WTC11 (cell line): ENCODE results near the gene EYS. TPM values are rescaled to one million over a fixed set of nuclear protein-coding genes. Genes with fewer than 3 reads are reported as not detected.

ENCODE experiments used
- ATAC-seq: fragments of 200-7000 bp; cut with Tn5 transposase; 2 replicates; pipeline ENCODE4 v1.10.0; 2021; ENCODE audit warnings: mild to moderate bottlenecking, moderate library complexity
- CTCF ChIA-PET: fragments of 300-600 bp; sonication (Branson Sonifier 250); formaldehyde crosslinking; loops from one replicate; lab custom pipeline; 2021; ENCODE audit warnings: antibody characterized with exemption; lab: Charles Lee
- POLR2A ChIA-PET: fragments of 350-600 bp; sonication (Branson Sonifier 250); formaldehyde crosslinking; loops from one replicate; lab custom pipeline; 2021; ENCODE audit warnings: antibody characterized with exemption; lab: Charles Lee
- DNase-seq: peaks from one replicate; pipeline ENCODE4 v3.0.0; 2021; ENCODE audit warnings: low spot score
- H3K27ac Mint-ChIP-seq: 2 replicates; pipeline ENCODE4 v1.8.0; 2021; ENCODE audit warnings: mixed read lengths
- H3K27me3 Mint-ChIP-seq: 2 replicates; pipeline ENCODE4 v1.8.0; 2021; ENCODE audit warnings: low read depth, mild to moderate bottlenecking, moderate library complexity, mixed read lengths
- H3K36me3 Mint-ChIP-seq: 2 replicates; pipeline ENCODE4 v1.8.0; 2021; ENCODE audit warnings: mixed read lengths
- H3K4me1 Mint-ChIP-seq: 2 replicates; pipeline ENCODE4 v1.8.0; 2022; ENCODE audit warnings: mixed read lengths
- H3K4me3 Mint-ChIP-seq: 2 replicates; pipeline ENCODE4 v1.8.0; 2021; ENCODE audit warnings: mild to moderate bottlenecking, moderate library complexity, mixed read lengths
- H3K9me3 Mint-ChIP-seq: 2 replicates; pipeline ENCODE4 v1.8.0; 2021; ENCODE audit warnings: mixed read lengths
- CBFB ChIP-seq: sonication (generic); formaldehyde crosslinking; IDR thresholded peaks from 2 replicates; pipeline ENCODE4 v1.8.1; 2022; ENCODE audit warnings: mild to moderate bottlenecking, low read depth, missing genetic modification reagents
- ELF4 ChIP-seq: sonication (generic); formaldehyde crosslinking; IDR thresholded peaks from 2 replicates; pipeline ENCODE4 v1.8.1; 2022; ENCODE audit warnings: low read depth, mild to moderate bottlenecking, moderate library complexity, missing genetic modification reagents
- HMGA2 ChIP-seq: fragments of 250-450 bp; sonication (Bioruptor Pico); IDR thresholded peaks from 2 replicates; pipeline ENCODE4 v1.4.0; 2021; ENCODE audit warnings: mild to moderate bottlenecking, moderate library complexity
- MXD4 ChIP-seq: fragments of 250-450 bp; sonication (Bioruptor Pico); IDR thresholded peaks from 2 replicates; pipeline ENCODE4 v1.8.0; 2021; ENCODE audit warnings: mild to moderate bottlenecking, moderate library complexity, borderline replicate concordance
- NFYB ChIP-seq: sonication (generic); formaldehyde crosslinking; conservative IDR thresholded peaks from 2 replicates; pipeline ENCODE4 v1.8.0; 2022; ENCODE audit warnings: low read depth, missing genetic modification reagents
- NR1H2 ChIP-seq: sonication (generic); formaldehyde crosslinking; IDR thresholded peaks from 2 replicates; pipeline ENCODE4 v1.9.0; 2021; ENCODE audit warnings: mild to moderate bottlenecking, moderate library complexity, missing genetic modification reagents
- SP1 ChIP-seq: sonication (generic); formaldehyde crosslinking; conservative IDR thresholded peaks from 2 replicates; pipeline ENCODE4 v1.8.1; 2022; ENCODE audit warnings: missing genetic modification reagents
- ZNF232 ChIP-seq: sonication (generic); formaldehyde crosslinking; IDR thresholded peaks from 2 replicates; pipeline ENCODE4 v1.8.0; 2022; ENCODE audit warnings: mild to moderate bottlenecking, missing genetic modification reagents
- ZNF317 ChIP-seq: sonication (generic); formaldehyde crosslinking; IDR thresholded peaks from 2 replicates; pipeline ENCODE4 v1.8.1; 2023; ENCODE audit warnings: low read depth, mild to moderate bottlenecking, moderate library complexity, missing genetic modification reagents, borderline replicate concordance
- total RNA-seq: library from RNA; stranded (reverse); gene quantifications from 3 replicates; pipeline ENCODE4 v1.2.3, GENCODE V29; 2021
- TF ChIP-seq, protein P1 (sequence below): sonication (generic); formaldehyde crosslinking; conservative IDR thresholded peaks from 2 replicates; pipeline ENCODE4 v1.8.1; 2022; ENCODE audit warnings: mild to moderate bottlenecking, missing genetic modification reagents
- TF ChIP-seq, protein P2 (sequence below): sonication (generic); formaldehyde crosslinking; IDR thresholded peaks from 2 replicates; pipeline ENCODE4 v1.8.1; 2023; ENCODE audit warnings: mild to moderate bottlenecking, missing genetic modification reagents, moderate library complexity
- TF ChIP-seq, protein P3 (sequence below): sonication (generic); formaldehyde crosslinking; conservative IDR thresholded peaks from 2 replicates; pipeline ENCODE4 v1.8.1; 2023; ENCODE audit warnings: mild to moderate bottlenecking, low read depth, missing genetic modification reagents, moderate library complexity
- TF ChIP-seq, protein P4 (sequence below): sonication (generic); formaldehyde crosslinking; IDR thresholded peaks from 2 replicates; pipeline ENCODE4 v1.8.0; 2022; ENCODE audit warnings: missing genetic modification reagents
- TF ChIP-seq, protein P5 (sequence below): sonication (generic); formaldehyde crosslinking; IDR thresholded peaks from 2 replicates; pipeline ENCODE4 v1.8.1; 2022; ENCODE audit warnings: mild to moderate bottlenecking, missing genetic modification reagents, moderate library complexity, borderline replicate concordance
- TF ChIP-seq, protein P6 (sequence below): sonication (generic); formaldehyde crosslinking; IDR thresholded peaks from 2 replicates; pipeline ENCODE4 v1.8.1; 2023; ENCODE audit warnings: mild to moderate bottlenecking, missing genetic modification reagents
- TF ChIP-seq, protein P7 (sequence below): sonication (generic); formaldehyde crosslinking; IDR thresholded peaks from 2 replicates; pipeline ENCODE4 v1.8.1; 2023; ENCODE audit warnings: mild to moderate bottlenecking, moderate library complexity, missing genetic modification reagents

The EYS gene
- total RNA-seq, 1 experiment from 2014 or later: not detected

DNA sequence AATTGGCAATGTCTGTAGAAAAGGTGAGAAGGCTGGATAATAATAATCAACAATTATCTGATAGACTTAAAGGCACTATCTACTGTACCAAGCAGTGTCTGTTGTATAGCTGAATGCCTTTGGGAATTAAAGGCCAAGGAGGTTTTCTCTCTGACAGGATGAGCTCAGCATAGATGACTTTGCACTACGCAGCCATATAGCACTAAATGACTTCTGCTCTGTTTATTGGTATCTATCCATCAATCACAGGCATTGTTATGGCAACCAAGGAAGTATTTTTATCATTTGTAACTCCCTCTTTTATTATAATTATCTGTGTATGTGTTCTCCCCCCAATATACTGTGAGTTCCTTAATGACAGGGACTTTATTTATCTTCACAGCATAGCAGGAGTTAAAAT lies 1417.1 kb downstream of the EYS start:
- POLR2A ChIA-PET: no interaction called here

More for the DNA sequence above, 1417.1 kb downstream of the EYS start:
- H3K4me3 Mint-ChIP-seq: no peak overlapping the region
- ATAC-seq: no peak
- H3K27me3 Mint-ChIP-seq: no peaks in the 10 kb centered on the region
- H3K4me1 Mint-ChIP-seq: no peaks in the 10 kb centered on the region
- H3K9me3 Mint-ChIP-seq: peaks cover 57% of the 10 kb centered on the region
- TF ChIP-seq CBFB (CRISPR knock-in tag) (no peak), NR1H2 (no peak), HMGA2 (CRISPR knock-in tag) (no peak), MXD4 (CRISPR knock-in tag) (no peak), SP1 (CRISPR knock-in tag) (no peak), ZNF317 (CRISPR knock-in tag) (no peak), ELF4 (CRISPR knock-in tag) (no peak), ZNF232 (CRISPR knock-in tag) (no peak), NFYB (CRISPR knock-in tag) (no peak)
- TF ChIP-seq, protein P1, sequence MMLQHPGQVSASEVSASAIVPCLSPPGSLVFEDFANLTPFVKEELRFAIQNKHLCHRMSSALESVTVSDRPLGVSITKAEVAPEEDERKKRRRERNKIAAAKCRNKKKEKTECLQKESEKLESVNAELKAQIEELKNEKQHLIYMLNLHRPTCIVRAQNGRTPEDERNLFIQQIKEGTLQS (CRISPR knock-in tag): no peak
- TF ChIP-seq, protein P2, sequence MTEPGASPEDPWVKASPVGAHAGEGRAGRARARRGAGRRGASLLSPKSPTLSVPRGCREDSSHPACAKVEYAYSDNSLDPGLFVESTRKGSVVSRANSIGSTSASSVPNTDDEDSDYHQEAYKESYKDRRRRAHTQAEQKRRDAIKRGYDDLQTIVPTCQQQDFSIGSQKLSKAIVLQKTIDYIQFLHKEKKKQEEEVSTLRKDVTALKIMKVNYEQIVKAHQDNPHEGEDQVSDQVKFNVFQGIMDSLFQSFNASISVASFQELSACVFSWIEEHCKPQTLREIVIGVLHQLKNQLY (CRISPR knock-in tag): no peak
- TF ChIP-seq, protein P3, sequence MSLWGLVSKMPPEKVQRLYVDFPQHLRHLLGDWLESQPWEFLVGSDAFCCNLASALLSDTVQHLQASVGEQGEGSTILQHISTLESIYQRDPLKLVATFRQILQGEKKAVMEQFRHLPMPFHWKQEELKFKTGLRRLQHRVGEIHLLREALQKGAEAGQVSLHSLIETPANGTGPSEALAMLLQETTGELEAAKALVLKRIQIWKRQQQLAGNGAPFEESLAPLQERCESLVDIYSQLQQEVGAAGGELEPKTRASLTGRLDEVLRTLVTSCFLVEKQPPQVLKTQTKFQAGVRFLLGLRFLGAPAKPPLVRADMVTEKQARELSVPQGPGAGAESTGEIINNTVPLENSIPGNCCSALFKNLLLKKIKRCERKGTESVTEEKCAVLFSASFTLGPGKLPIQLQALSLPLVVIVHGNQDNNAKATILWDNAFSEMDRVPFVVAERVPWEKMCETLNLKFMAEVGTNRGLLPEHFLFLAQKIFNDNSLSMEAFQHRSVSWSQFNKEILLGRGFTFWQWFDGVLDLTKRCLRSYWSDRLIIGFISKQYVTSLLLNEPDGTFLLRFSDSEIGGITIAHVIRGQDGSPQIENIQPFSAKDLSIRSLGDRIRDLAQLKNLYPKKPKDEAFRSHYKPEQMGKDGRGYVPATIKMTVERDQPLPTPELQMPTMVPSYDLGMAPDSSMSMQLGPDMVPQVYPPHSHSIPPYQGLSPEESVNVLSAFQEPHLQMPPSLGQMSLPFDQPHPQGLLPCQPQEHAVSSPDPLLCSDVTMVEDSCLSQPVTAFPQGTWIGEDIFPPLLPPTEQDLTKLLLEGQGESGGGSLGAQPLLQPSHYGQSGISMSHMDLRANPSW (CRISPR knock-in tag): no peak
- TF ChIP-seq, protein P4, sequence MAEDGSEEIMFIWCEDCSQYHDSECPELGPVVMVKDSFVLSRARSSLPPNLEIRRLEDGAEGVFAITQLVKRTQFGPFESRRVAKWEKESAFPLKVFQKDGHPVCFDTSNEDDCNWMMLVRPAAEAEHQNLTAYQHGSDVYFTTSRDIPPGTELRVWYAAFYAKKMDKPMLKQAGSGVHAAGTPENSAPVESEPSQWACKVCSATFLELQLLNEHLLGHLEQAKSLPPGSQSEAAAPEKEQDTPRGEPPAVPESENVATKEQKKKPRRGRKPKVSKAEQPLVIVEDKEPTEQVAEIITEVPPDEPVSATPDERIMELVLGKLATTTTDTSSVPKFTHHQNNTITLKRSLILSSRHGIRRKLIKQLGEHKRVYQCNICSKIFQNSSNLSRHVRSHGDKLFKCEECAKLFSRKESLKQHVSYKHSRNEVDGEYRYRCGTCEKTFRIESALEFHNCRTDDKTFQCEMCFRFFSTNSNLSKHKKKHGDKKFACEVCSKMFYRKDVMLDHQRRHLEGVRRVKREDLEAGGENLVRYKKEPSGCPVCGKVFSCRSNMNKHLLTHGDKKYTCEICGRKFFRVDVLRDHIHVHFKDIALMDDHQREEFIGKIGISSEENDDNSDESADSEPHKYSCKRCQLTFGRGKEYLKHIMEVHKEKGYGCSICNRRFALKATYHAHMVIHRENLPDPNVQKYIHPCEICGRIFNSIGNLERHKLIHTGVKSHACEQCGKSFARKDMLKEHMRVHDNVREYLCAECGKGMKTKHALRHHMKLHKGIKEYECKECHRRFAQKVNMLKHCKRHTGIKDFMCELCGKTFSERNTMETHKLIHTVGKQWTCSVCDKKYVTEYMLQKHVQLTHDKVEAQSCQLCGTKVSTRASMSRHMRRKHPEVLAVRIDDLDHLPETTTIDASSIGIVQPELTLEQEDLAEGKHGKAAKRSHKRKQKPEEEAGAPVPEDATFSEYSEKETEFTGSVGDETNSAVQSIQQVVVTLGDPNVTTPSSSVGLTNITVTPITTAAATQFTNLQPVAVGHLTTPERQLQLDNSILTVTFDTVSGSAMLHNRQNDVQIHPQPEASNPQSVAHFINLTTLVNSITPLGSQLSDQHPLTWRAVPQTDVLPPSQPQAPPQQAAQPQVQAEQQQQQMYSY (CRISPR knock-in tag): no peak
- TF ChIP-seq, protein P5, sequence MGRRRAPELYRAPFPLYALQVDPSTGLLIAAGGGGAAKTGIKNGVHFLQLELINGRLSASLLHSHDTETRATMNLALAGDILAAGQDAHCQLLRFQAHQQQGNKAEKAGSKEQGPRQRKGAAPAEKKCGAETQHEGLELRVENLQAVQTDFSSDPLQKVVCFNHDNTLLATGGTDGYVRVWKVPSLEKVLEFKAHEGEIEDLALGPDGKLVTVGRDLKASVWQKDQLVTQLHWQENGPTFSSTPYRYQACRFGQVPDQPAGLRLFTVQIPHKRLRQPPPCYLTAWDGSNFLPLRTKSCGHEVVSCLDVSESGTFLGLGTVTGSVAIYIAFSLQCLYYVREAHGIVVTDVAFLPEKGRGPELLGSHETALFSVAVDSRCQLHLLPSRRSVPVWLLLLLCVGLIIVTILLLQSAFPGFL (CRISPR knock-in tag): no peak
- TF ChIP-seq, protein P6, sequence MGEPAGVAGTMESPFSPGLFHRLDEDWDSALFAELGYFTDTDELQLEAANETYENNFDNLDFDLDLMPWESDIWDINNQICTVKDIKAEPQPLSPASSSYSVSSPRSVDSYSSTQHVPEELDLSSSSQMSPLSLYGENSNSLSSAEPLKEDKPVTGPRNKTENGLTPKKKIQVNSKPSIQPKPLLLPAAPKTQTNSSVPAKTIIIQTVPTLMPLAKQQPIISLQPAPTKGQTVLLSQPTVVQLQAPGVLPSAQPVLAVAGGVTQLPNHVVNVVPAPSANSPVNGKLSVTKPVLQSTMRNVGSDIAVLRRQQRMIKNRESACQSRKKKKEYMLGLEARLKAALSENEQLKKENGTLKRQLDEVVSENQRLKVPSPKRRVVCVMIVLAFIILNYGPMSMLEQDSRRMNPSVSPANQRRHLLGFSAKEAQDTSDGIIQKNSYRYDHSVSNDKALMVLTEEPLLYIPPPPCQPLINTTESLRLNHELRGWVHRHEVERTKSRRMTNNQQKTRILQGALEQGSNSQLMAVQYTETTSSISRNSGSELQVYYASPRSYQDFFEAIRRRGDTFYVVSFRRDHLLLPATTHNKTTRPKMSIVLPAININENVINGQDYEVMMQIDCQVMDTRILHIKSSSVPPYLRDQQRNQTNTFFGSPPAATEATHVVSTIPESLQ (CRISPR knock-in tag): no peak
- TF ChIP-seq, protein P7, sequence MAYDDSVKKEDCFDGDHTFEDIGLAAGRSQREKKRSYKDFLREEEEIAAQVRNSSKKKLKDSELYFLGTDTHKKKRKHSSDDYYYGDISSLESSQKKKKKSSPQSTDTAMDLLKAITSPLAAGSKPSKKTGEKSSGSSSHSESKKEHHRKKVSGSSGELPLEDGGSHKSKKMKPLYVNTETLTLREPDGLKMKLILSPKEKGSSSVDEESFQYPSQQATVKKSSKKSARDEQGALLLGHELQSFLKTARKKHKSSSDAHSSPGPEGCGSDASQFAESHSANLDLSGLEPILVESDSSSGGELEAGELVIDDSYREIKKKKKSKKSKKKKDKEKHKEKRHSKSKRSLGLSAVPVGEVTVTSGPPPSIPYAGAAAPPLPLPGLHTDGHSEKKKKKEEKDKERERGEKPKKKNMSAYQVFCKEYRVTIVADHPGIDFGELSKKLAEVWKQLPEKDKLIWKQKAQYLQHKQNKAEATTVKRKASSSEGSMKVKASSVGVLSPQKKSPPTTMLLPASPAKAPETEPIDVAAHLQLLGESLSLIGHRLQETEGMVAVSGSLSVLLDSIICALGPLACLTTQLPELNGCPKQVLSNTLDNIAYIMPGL (CRISPR knock-in tag): no peak
- TF ChIP-seq, all 79 proteins: peak for 0
- Mint-ChIP-seq H3K36me3 (peaks cover 27% of the 10 kb centered on the region), H3K27ac (no peak overlapping the region)
- CTCF ChIA-PET: no interaction called here
- no peak for DNase-seq
